Lower lobe of right lung (tissue), 2 donors: Measurements from ENCODE around the gene UBAP2L. TPM values are rescaled to one million over a fixed set of nuclear protein-coding genes. Genes with fewer than 3 reads are reported as not detected.

Source experiments
- ATAC-seq, 2 donors: fragments of 200-7000 bp; cut with Tn5 transposase; one replicate each; pipeline ENCODE4 v1.9.1; 2020 to 2022; ENCODE audit warnings: mild to moderate bottlenecking in 2 of 2, moderate library complexity in 2 of 2
- DNase-seq: peaks from one replicate; pipeline ENCODE4 v3.0.0-alpha.2; 2020
- H3K27ac ChIP-seq: fragments of 200-600 bp; one replicate; pipeline ENCODE4 v1.8.0; 2022
- H3K27me3 ChIP-seq: fragments of 200-600 bp; one replicate; pipeline ENCODE4 v1.8.0; 2022; ENCODE audit warnings: low read depth
- H3K36me3 ChIP-seq: fragments of 200-600 bp; one replicate; pipeline ENCODE4 v1.8.0; 2022; ENCODE audit warnings: mild to moderate bottlenecking
- H3K4me1 ChIP-seq: fragments of 200-600 bp; one replicate; pipeline ENCODE4 v1.8.0; 2022
- H3K4me3 ChIP-seq: fragments of 200-600 bp; one replicate; pipeline ENCODE4 v1.8.0; 2022; ENCODE audit warnings: mild to moderate bottlenecking
- H3K9me3 ChIP-seq: fragments of 200-600 bp; one replicate; pipeline ENCODE4 v1.8.0; 2022
- intact Hi-C: fragments of 100-400 bp; cut with DNase I; formaldehyde crosslinking; loops from one replicate; pipeline ENCODE4 v1.11.0; 2022
- total RNA-seq: library from RNA; stranded (reverse); fragmentation: NEBNext Ultra II Directional; extraction: Animal tissue kit (Norgen Biotek cat#: 25700); gene quantifications from one replicate; pipeline ENCODE4 v1.2.1, GENCODE V29; 2021
- TF ChIP-seq, protein P1 (sequence below): fragments of 200-600 bp; IDR thresholded peaks from one replicate; pipeline ENCODE4 v1.8.0; 2022; ENCODE audit warnings: antibody characterized with exemption, mild to moderate bottlenecking
- donor health status: DM: no; HTN: yes; CAD: no; lungs with severe emphysema.

The UBAP2L gene
- total RNA-seq, 1 donor from 2014 or later, result 142 TPM

DNA sequence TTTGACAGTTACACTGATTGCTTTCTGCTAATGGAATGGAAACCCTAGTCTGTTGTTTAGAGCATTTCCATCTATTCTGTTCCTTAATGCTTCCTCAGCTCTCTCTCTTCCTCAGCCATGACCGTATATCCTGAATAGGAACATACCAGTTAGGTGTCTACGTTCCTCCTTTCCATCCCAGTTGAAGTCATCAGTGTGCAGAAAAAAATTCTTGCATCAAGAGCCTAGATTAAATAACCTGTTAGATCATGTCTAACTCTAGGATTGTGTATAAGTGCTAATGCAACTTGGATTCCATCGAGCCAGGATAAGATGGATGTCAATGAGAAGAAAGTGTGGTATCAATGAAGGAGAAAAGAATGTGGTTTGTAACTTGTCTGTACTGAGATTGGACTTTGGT lies 18.7 kb downstream of the UBAP2L start:
- TF ChIP-seq, protein P1, sequence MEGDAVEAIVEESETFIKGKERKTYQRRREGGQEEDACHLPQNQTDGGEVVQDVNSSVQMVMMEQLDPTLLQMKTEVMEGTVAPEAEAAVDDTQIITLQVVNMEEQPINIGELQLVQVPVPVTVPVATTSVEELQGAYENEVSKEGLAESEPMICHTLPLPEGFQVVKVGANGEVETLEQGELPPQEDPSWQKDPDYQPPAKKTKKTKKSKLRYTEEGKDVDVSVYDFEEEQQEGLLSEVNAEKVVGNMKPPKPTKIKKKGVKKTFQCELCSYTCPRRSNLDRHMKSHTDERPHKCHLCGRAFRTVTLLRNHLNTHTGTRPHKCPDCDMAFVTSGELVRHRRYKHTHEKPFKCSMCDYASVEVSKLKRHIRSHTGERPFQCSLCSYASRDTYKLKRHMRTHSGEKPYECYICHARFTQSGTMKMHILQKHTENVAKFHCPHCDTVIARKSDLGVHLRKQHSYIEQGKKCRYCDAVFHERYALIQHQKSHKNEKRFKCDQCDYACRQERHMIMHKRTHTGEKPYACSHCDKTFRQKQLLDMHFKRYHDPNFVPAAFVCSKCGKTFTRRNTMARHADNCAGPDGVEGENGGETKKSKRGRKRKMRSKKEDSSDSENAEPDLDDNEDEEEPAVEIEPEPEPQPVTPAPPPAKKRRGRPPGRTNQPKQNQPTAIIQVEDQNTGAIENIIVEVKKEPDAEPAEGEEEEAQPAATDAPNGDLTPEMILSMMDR, result no peak

DNA sequence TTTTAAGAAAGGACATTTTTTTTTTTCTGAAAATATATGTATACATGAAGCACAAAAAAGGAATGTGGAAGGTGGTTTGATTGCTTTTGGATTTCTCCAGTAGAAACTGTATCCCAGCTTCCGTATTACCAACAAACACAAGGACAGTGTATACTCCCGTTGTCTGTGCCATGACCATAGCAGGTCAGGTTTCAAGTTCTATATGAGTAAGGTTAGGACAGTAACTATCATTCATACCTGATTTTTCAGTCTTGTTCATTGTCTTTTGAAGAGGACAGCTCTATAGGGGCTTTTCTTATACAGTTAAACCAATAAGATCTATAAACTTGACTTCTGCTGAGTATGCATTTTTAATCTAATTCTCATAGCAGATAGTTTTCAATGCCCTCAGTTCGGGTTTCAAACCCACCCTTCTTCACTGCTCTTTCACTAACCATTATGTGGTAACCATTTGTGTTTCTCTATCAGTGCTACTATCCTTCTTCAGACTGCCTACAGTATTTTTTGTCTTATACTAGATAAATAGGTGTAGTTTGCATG lies 19.6 kb downstream of the UBAP2L start:
- intact Hi-C loops, result no loop called here
- H3K27ac ChIP-seq, result no peak overlapping the region
- no peak overlapping the region for H3K4me3 ChIP-seq
- H3K36me3 ChIP-seq, result peaks cover 100% of the 10 kb centered on the region
- H3K4me1 ChIP-seq, result no peaks in the 10 kb centered on the region
- no peak for DNase-seq
- no peak for ATAC-seq
- TF ChIP-seq, protein P1, result no peak
- no peaks in the 10 kb centered on the region for H3K9me3 ChIP-seq
- no peaks in the 10 kb centered on the region for H3K27me3 ChIP-seq

More for the DNA sequence above, 18.7 kb downstream of the UBAP2L start:
- no peak for DNase-seq
- Histone ChIP-seq H3K4me1 (no peaks in the 10 kb centered on the region), H3K27ac (no peak overlapping the region), H3K36me3 (peaks cover 100% of the 10 kb centered on the region), H3K9me3 (no peaks in the 10 kb centered on the region), H3K4me3 (no peak overlapping the region), H3K27me3 (no peaks in the 10 kb centered on the region)
- no peak for ATAC-seq
- intact Hi-C loops, result no loop called here

DNA sequence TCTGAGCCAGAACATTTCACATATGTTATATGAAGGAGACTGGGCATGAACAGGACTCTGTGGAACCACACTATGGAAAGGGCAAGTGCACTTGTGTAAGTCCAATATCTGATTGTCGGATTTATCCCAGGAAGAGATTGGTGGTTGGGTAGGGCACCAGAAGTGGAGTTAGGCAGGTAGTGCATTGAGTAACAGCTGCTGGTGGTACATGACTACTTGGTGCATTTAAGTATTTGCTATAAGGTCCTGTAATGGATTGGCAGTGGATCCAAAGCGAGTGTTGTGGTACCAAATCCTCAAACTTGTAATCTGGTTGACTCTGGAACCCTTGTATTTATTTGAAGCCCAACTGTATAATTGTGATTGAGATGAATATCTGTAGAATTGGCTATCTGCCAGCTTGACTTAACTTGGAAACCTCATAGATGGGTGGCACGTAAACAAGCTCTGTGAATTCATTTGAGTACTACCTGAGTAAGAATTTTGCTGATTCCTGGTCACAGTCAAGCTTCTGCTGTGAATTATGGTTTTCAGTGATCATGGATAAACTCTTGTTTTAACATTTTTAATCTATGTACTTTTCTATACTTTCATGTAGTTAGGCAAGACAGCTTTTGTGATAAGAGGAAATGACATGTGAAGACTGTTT lies 21.1 kb downstream of the UBAP2L start:
- Histone ChIP-seq H3K36me3 (peaks cover 100% of the 10 kb centered on the region), H3K27ac (no peak overlapping the region), H3K9me3 (no peaks in the 10 kb centered on the region), H3K4me3 (no peak overlapping the region), H3K4me1 (no peaks in the 10 kb centered on the region), H3K27me3 (no peaks in the 10 kb centered on the region)
- TF ChIP-seq, protein P1, result no peak
- intact Hi-C loops, result no loop called here
- no peak for ATAC-seq
- no peak for DNase-seq

DNA sequence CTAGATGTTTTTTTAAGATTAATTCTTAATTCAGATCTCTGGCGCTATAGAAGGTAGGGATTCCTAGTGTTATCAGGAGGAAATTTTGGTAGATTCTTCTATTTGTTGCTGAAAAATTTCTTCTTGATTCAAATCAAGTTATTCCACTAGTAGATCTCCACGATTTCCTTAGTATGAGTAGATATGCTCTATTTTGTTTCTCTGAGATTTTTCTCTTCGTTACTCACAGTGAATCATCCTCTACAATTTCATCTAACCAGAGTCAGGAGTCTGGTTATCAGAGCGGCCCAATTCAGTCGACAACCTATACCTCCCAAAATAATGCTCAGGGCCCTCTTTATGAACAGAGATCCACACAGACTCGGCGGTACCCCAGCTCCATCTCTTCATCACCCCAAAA lies 32.9 kb downstream of the UBAP2L start:
- H3K27ac ChIP-seq, result no peak overlapping the region
- H3K9me3 ChIP-seq, result no peaks in the 10 kb centered on the region
- DNase-seq (no peak), ATAC-seq (no peak)
- H3K27me3 ChIP-seq, result no peaks in the 10 kb centered on the region
- no peaks in the 10 kb centered on the region for H3K4me1 ChIP-seq
- H3K36me3 ChIP-seq, result peaks cover 100% of the 10 kb centered on the region
- H3K4me3 ChIP-seq, result no peak overlapping the region
- intact Hi-C loops, result no loop called here
- TF ChIP-seq, protein P1, result no peak

DNA sequence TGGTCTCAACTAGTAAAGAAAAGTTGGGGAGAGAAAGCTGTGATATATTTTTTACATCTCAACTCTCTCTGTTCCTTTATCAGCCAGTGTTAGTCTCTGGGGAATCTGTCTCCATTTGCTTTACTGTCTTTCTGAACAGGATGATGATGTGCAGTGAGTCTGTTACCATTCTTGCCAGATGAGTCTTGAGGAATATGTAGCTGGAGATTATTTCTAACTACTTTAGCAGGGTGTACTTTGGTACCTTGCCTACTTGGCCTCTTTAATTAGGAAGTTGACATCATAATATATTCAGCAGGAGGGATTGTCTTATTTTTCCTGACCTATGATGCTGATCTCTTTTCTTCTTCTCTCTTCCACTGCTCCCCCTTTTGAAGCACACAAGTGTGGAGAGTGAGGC lies 35.9 kb downstream of the UBAP2L start:
- Histone ChIP-seq H3K27me3 (no peaks in the 10 kb centered on the region), H3K4me1 (no peaks in the 10 kb centered on the region), H3K36me3 (peaks cover 100% of the 10 kb centered on the region), H3K27ac (no peak overlapping the region), H3K9me3 (no peaks in the 10 kb centered on the region), H3K4me3 (no peak overlapping the region)
- DNase-seq (no peak), ATAC-seq (no peak)
- TF ChIP-seq, protein P1, result no peak
- intact Hi-C loops, result no loop called here
